Breast epithelium (tissue), 4 donors: Measurements from ENCODE around the gene CD72. TPM values are rescaled to one million over a fixed set of nuclear protein-coding genes. Genes with fewer than 3 reads are reported as not detected.

Source experiments
- DNase-seq, 2 donors: peaks; one replicate each; pipeline ENCODE4 v3.0.0-alpha.2; 2019; ENCODE audit warnings: low spot score in 2 of 2
- H3K27ac ChIP-seq, 2 donors: fragments of 200-600 bp; sonication (generic) in 1 of 2; one replicate each; pipeline ENCODE4 v1.5.1; 2016 to 2019; ENCODE audit warnings: mild to moderate bottlenecking in 1 of 2
- H3K27me3 ChIP-seq, 2 donors: fragments of 200-600 bp; sonication (generic) in 1 of 2; one replicate each; pipeline versions ENCODE4 v1.5.1 to v1.6.0; 2017 to 2019; ENCODE audit warnings: control low read depth in 1 of 2, mild to moderate bottlenecking in 1 of 2
- H3K36me3 ChIP-seq: fragments of 200-600 bp; one replicate; pipeline ENCODE4 v1.5.1; 2019
- H3K4me1 ChIP-seq, 2 donors: fragments of 200-600 bp; sonication (generic); one replicate each; pipeline ENCODE4 v1.5.1; 2016 to 2019; ENCODE audit warnings: control low read depth in 1 of 2
- H3K4me3 ChIP-seq, 3 donors: fragments of 200-600 bp; sonication (generic); 1 replicate in 2 of 3; 2 replicates in 1 of 3; pipeline ENCODE4 v1.5.1; 2016 to 2019; ENCODE audit warnings: mild to moderate bottlenecking in 3 of 3, moderate library complexity in 2 of 3
- H3K9me3 ChIP-seq, 2 donors: fragments of 200-600 bp; sonication (generic) in 1 of 2; one replicate each; pipeline ENCODE4 v1.5.1; 2016 to 2019; ENCODE audit warnings: control low read depth in 1 of 2
- POLR2A ChIP-seq: fragments of 450-650 bp; IDR thresholded peaks from one replicate; pipeline ENCODE4 v1.6.1; 2016; ENCODE audit warnings: antibody characterized with exemption, mild to moderate bottlenecking, moderate library complexity
- POLR2AphosphoS5 ChIP-seq, 3 donors: sonication (generic); formaldehyde crosslinking; IDR thresholded peaks; one replicate each; pipeline ENCODE4 v1.6.1; 2017; ENCODE audit warnings: antibody characterized with exemption in 3 of 3
- intact Hi-C: fragments of 100-400 bp; cut with DNase I; formaldehyde crosslinking; loops from one replicate; pipeline ENCODE4 v1.15.1; 2023; ENCODE audit warnings: low total_unique reads
- total RNA-seq, 3 donors: library from RNA; depleted of rRNA; stranded (reverse); fragments of >200 nt; gene quantifications; one replicate each; pipeline ENCODE4 v1.1.0, GENCODE V29; 2016
- TF ChIP-seq, protein P1 (sequence below), 3 donors: fragments of 450-650 bp; IDR thresholded peaks; one replicate each; pipeline ENCODE4 v1.5.1; 2016 to 2017; ENCODE audit warnings: antibody characterized with exemption in 3 of 3, mild to moderate bottlenecking in 3 of 3, moderate library complexity in 3 of 3

Gene CD72
- total RNA-seq, 3 donors from 2014 or later, result 3.6 to 6.4 (median 5.1) TPM

DNA sequence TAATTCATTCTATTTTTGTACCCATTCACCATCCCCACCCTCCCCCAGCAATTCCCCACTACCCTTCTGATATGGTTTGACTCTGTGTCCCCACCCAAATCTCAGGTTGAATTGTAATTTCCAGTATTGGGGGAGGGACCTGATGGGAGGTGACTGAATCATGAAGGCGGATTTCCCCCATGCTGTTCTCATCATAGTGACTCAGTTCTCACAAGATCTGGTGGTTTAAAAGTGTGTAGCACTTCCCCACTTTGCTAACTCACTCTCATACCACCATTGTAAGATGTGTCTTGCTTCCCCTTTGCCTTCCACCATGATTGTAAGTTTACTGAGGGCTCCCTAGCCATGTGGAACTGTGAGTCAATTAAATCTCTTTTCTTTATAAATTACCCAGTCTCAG lies 39.1 kb downstream of the CD72 start:
- intact Hi-C loops, result no loop called here
- no peak for TF ChIP-seq POLR2AphosphoS5 (IDR thresholded peaks at IDR 0.05)
- H3K27me3 ChIP-seq, result no peaks in the 10 kb centered on the region
- H3K36me3 ChIP-seq, result no peaks in the 10 kb centered on the region
- DNase-seq, result no peak
- H3K27ac ChIP-seq, result no peak overlapping the region
- no peak overlapping the region for H3K4me3 ChIP-seq
- no peaks in the 10 kb centered on the region for H3K4me1 ChIP-seq
- peaks cover 0 to 11% of the 10 kb centered on the region in 2 donors for H3K9me3 ChIP-seq

DNA sequence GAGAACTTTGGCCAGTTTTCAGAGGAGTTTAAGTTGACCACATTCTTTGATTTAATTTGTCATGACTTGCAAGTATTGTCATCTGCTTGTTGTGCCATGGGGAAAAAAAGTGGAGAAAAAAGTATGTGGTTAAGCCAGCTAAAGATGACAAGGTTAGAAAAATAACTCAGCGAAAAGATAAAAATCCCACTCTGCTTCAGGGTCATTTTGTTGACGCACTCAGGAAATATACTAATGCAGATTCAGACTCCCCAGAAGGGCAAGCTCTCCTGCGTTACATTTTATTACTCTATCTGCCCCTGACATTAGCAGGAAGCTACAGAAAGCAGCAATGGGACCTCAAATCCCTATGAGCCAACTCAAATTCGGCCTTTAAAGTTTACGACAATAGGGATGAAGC lies 40.7 kb downstream of the CD72 start:
- Histone ChIP-seq H3K4me3 (no peak overlapping the region), H3K27ac (no peak overlapping the region), H3K9me3 (peaks cover 0 to 11% of the 10 kb centered on the region in 2 donors), H3K36me3 (no peaks in the 10 kb centered on the region), H3K4me1 (no peaks in the 10 kb centered on the region), H3K27me3 (no peaks in the 10 kb centered on the region)
- DNase-seq, result no peak
- intact Hi-C loops, result no loop called here
- no peak for TF ChIP-seq POLR2AphosphoS5 (IDR thresholded peaks at IDR 0.05)
- TF ChIP-seq POLR2A, result no peak
- TF ChIP-seq, protein P1, sequence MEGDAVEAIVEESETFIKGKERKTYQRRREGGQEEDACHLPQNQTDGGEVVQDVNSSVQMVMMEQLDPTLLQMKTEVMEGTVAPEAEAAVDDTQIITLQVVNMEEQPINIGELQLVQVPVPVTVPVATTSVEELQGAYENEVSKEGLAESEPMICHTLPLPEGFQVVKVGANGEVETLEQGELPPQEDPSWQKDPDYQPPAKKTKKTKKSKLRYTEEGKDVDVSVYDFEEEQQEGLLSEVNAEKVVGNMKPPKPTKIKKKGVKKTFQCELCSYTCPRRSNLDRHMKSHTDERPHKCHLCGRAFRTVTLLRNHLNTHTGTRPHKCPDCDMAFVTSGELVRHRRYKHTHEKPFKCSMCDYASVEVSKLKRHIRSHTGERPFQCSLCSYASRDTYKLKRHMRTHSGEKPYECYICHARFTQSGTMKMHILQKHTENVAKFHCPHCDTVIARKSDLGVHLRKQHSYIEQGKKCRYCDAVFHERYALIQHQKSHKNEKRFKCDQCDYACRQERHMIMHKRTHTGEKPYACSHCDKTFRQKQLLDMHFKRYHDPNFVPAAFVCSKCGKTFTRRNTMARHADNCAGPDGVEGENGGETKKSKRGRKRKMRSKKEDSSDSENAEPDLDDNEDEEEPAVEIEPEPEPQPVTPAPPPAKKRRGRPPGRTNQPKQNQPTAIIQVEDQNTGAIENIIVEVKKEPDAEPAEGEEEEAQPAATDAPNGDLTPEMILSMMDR (IDR thresholded peaks at IDR 0.05), result no peak

DNA sequence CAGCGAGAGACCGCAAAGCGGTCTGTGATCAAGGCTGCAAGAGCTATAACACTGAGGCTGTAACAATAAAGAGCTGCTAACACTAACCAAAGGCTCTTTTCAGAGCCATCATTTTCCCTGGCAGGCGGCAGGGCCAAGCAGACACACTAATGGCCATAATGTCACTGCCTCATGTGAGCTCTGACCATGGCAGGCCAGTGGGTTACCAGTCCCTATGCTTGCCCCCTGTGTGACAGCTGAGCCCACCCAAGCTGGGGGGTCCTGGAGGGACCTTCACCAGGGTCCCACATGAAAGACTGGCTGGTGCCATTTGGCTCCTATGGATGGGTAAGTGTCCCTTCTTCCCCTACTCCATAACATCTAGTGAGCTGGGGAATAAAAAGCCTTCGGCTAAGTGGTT lies 42.7 kb downstream of the CD72 start:
- TF ChIP-seq, protein P1 (IDR thresholded peaks at IDR 0.05), result no peak
- TF ChIP-seq POLR2AphosphoS5 (IDR thresholded peaks at IDR 0.05) (no peak), POLR2A (no peak)

DNA sequence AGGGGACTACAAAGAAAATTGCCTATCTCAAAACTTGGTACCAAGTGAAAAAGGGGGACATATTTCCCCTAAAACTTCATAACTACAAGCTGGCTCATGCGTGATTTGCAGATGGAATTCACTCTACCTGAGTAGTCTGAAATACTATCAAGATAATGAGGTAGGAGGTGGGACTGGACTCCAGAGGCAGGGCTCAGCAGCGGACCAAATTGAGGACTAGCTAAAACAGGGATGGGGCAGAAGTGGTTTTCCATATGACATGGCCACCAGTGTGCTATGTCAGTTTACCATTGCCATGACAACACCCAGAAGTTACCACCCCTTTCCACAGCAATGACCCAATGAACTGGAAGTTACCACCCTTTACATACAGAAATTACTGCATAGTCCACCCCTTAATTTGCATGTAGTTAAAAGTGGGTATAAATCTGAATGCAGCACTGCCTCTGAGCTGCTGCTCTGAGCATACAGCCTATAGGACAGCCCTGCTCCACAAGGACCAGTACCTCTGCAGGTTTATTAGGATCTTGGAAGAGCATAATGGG lies 43.6 kb downstream of the CD72 start:
- Histone ChIP-seq H3K36me3 (no peaks in the 10 kb centered on the region), H3K9me3 (peaks cover 0 to 3% of the 10 kb centered on the region in 2 donors), H3K27ac (no peak overlapping the region), H3K27me3 (no peaks in the 10 kb centered on the region), H3K4me3 (no peak overlapping the region), H3K4me1 (no peaks in the 10 kb centered on the region)
- TF ChIP-seq POLR2A (no peak), POLR2AphosphoS5 (IDR thresholded peaks at IDR 0.05) (no peak)
- TF ChIP-seq, protein P1 (IDR thresholded peaks at IDR 0.05), result no peak
- intact Hi-C loops, result no loop called here
- no peak for DNase-seq

More for the DNA sequence above, 42.7 kb downstream of the CD72 start:
- intact Hi-C loops, result no loop called here
- Histone ChIP-seq H3K27me3 (no peaks in the 10 kb centered on the region), H3K4me3 (no peak overlapping the region), H3K27ac (no peak overlapping the region), H3K4me1 (no peaks in the 10 kb centered on the region), H3K9me3 (peaks cover 0 to 11% of the 10 kb centered on the region in 2 donors), H3K36me3 (no peaks in the 10 kb centered on the region)
- DNase-seq, result no peak

DNA sequence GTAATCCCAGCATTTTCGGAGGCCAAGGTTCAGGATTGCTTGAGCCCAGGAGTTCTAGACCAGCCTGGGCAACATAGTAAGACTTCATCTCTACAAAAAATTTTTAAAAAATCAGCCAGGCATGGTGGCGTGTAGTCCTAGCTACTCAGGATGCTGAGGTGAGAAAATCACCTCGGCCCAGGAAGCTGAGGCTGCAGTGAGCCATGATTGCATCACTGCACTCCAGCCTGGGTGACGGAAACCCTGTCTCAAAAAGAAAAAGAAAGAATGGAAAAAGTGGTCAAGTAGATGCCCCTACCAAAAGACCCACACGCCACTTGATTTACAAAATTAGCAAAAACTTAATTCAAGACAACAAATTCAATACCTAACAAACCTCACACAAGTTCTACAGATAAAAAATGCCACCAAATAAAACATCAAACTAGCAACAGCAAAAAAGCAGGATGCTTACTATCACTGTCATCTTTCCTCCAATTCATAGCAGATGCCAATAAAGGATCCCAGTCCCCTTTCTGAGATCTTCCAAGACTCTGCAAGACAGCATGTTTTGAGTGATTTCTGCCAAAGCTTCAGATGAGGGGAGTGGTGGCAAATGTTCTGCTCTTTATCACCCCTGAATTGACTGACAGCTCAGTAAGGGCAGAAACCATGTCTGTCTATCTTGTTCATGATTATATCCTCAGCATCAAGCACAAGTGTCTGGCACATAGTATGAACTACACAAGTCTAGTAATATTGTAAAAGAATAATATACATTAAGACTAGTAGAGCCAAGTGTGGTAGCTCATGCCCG lies 47.3 kb downstream of the CD72 start:
- no peaks in the 10 kb centered on the region for H3K4me1 ChIP-seq
- intact Hi-C loops, result no loop called here
- TF ChIP-seq POLR2A (no peak), POLR2AphosphoS5 (IDR thresholded peaks at IDR 0.05) (no peak)
- TF ChIP-seq, protein P1 (IDR thresholded peaks at IDR 0.05), result no peak
- DNase-seq, result no peak
- no peak overlapping the region for H3K27ac ChIP-seq
- H3K4me3 ChIP-seq, result no peak overlapping the region
- H3K27me3 ChIP-seq, result no peaks in the 10 kb centered on the region
- no peaks in the 10 kb centered on the region for H3K36me3 ChIP-seq
- H3K9me3 ChIP-seq, result no peaks in the 10 kb centered on the region
